Measurements from ENCODE around the gene CCDC97. TPM values are rescaled to one million over a fixed set of nuclear protein-coding genes. Genes with fewer than 3 reads are reported as not detected.

The CCDC97 gene
- total RNA-seq, 1 experiment from 2014 or later: 18.3 TPM

GRCh38 chr19:41264581-41265394 is 45.2 kb upstream of the CCDC97 start:
- no peaks in the 10 kb centered on the region for H3K9me2 ChIP-seq (replicated peaks; ENCODE audit: low read length)
- DNase-seq: peak; percentile 46
- CTCF ChIA-PET: no interaction called here
- peaks cover 9% of the 10 kb centered on the region for H3F3A ChIP-seq (ENCODE audit: low read length, unreplicated experiment)
- H3K27ac ChIP-seq (ENCODE audit: low read length): peak overlapping the region; percentile 95
- H2AFZ ChIP-seq (ENCODE audit: low read length): peak overlapping the region; percentile 74
- H3K9ac ChIP-seq (ENCODE audit: low read length): peak overlapping the region; percentile 100
- H3K79me2 ChIP-seq (ENCODE audit: low read length): peaks cover 56% of the 10 kb centered on the region
- no peaks in the 10 kb centered on the region for H3K9me3 ChIP-seq (ENCODE audit: low read length)
- peaks cover 16% of the 10 kb centered on the region for H3K4me1 ChIP-seq (ENCODE audit: insufficient read depth, low read length)
- H3K4me2 ChIP-seq (ENCODE audit: low read length): peak overlapping the region; percentile 80
- intact Hi-C loops (cut with micrococcal nuclease): loop anchor here (2.0 kb wide), 1 partner anchor 46 kb away; the partner anchor contains the start of gene CCDC97
- no peak for ATAC-seq
- no peaks in the 10 kb centered on the region for H3K27me3 ChIP-seq (ENCODE audit: low read length)
- POLR2A ChIA-PET (ENCODE audit: unreplicated experiment): interaction anchor here (0.7 to 1.9 kb wide), 3 partner anchors 44 to 99 kb away, joined by 3 to 8 read pairs (median 5); partner anchors contain the start of gene AXL
- peaks cover 7% of the 10 kb centered on the region; the same call in 1 of the 2 replicates for H4K20me1 ChIP-seq (ENCODE audit: low read length)
- H3K36me3 ChIP-seq (ENCODE audit: low read depth, low read length): peaks cover 21% of the 10 kb centered on the region
- no TSS peak for BruUV-seq (replicated peaks)
- H3K4me3 ChIP-seq (ENCODE audit: low read length): peak overlapping the region; percentile 97
- no peak for TF ChIP-seq EZH2 (IDR thresholded peaks at IDR 0.05; ENCODE audit: low read length, unreplicated experiment)
- TF ChIP-seq CTCF (conservative IDR thresholded peaks at IDR 0.05; ENCODE audit: low read depth, low read length): no peak
- no peak for TF ChIP-seq EZH2phosphoT487 (IDR thresholded peaks at IDR 0.05; ENCODE audit: borderline replicate concordance, low read length)

GRCh38 chr19:41265395-41266153 is 44.4 kb upstream of the CCDC97 start:
- H3K27ac ChIP-seq (ENCODE audit: low read length): peak overlapping the region; percentile 95
- peaks cover 16% of the 10 kb centered on the region for H3K4me1 ChIP-seq (ENCODE audit: insufficient read depth, low read length)
- DNase-seq (peak; percentile 12), ATAC-seq (no peak)
- H3K79me2 ChIP-seq (ENCODE audit: low read length): peaks cover 56% of the 10 kb centered on the region
- H3K27me3 ChIP-seq (ENCODE audit: low read length): no peaks in the 10 kb centered on the region
- no TSS peak for BruUV-seq (replicated peaks)
- peak overlapping the region; percentile 97 for H3K4me3 ChIP-seq (ENCODE audit: low read length)
- H3F3A ChIP-seq (ENCODE audit: low read length, unreplicated experiment): peaks cover 9% of the 10 kb centered on the region
- peaks cover 7% of the 10 kb centered on the region; the same call in 1 of the 2 replicates for H4K20me1 ChIP-seq (ENCODE audit: low read length)
- intact Hi-C loops (cut with micrococcal nuclease): loop anchor here (2.0 kb wide), 1 partner anchor 45 kb away; the partner anchor contains the start of gene CCDC97
- ChIA-PET CTCF (no interaction called here), POLR2A (ENCODE audit: unreplicated experiment) (interaction anchor here (0.5 to 0.7 kb wide), 2 partner anchors 45 kb away, joined by 3 read pairs; no protein-coding TSS in a partner anchor)
- peak overlapping the region; percentile 80 for H3K4me2 ChIP-seq (ENCODE audit: low read length)
- H3K9me3 ChIP-seq (ENCODE audit: low read length): no peaks in the 10 kb centered on the region
- no peaks in the 10 kb centered on the region for H3K9me2 ChIP-seq (replicated peaks; ENCODE audit: low read length)
- H2AFZ ChIP-seq (ENCODE audit: low read length): no peak overlapping the region
- peak overlapping the region; percentile 100 for H3K9ac ChIP-seq (ENCODE audit: low read length)
- peaks cover 21% of the 10 kb centered on the region for H3K36me3 ChIP-seq (ENCODE audit: low read depth, low read length)
- TF ChIP-seq EZH2phosphoT487 (IDR thresholded peaks at IDR 0.05; ENCODE audit: borderline replicate concordance, low read length) (no peak), EZH2 (IDR thresholded peaks at IDR 0.05; ENCODE audit: low read length, unreplicated experiment) (no peak), CTCF (conservative IDR thresholded peaks at IDR 0.05; ENCODE audit: low read depth, low read length) (no peak)

Measured in PC-3 (cell line).